NOMO-1 treated with DMSO at 0.1 percent for 48 hours (cell line): ENCODE measurements around the gene DIRAS1.

ENCODE experiments used
- DNase-seq: peaks from one replicate; lab custom pipeline; 2025; ENCODE audit not compliant: unreplicated experiment; lab: John Stamatoyannopoulos, UW

The DIRAS1 gene

DNA sequence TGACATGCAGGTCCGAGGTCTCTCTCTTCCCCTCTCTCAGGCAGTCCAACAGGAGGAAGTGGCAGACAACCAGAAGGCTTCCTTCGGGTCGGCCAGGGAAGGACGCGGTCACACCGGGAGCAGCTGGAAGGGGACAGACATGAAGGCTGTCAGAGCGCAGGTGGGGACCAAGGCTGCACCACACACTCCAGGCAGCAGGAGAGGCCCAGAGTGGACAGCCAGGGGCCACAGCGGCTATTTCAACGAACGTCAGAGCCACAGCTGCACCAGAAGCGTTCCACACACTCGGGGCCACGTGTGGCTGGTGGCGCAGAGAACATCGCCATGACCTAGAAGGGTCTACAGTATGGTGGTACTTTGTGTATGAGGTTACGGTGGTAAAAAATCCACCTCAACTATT is 34.6 kb upstream of the DIRAS1 start:
- DNase-seq: no peak

DNA sequence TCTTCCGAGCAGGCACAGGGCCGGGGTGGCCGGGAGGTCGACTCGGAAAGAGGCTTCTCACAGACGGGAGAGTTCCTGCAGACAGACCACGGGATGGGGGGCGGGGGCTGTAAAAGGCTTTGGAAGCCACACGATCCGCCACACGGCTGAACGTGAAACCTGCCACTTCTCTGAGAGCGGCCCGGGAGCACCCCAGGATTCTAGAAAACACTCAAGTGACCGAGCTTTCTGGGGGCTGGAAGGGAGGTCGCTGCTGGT is 34.2 kb upstream of the DIRAS1 start:
- DNase-seq: no peak

DNA sequence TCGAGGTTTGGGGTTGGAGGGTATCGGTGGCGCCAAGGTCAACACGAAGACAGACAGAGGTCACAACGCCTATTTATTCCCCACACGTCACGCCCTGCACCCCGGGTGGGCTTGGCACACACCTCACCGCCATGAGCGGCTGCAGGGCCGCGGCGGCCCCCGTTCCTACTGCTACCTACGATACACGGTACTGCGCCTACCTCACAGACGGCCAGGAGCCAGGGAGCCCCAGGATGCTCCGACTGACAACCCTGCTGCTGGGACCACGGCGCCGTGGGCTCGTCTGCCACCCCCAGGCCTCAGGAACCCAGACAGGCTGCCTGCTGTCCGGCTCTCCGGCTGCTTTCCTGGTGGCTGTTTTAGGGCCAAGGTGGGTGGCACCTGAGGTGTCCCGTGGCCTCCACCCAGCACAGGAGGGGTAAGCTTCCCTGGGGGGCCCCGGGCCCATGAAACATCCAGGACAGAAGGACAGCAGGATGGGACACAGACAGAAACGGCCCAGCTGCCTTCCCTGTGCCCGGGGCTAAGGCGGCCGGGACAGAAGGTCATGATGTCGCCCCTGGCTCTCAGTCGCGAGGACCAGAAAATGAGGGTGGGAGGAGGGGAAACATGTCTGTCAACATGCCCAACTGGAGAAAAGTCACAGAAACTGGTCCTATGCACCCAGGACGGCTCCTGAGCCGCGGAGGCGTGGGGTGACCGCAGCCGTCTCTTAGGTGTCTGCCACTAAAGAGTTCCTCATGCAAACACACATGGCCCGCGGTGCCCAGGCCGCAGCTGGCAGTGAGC is 33.7 kb upstream of the DIRAS1 start:
- DNase-seq: no peak

DNA sequence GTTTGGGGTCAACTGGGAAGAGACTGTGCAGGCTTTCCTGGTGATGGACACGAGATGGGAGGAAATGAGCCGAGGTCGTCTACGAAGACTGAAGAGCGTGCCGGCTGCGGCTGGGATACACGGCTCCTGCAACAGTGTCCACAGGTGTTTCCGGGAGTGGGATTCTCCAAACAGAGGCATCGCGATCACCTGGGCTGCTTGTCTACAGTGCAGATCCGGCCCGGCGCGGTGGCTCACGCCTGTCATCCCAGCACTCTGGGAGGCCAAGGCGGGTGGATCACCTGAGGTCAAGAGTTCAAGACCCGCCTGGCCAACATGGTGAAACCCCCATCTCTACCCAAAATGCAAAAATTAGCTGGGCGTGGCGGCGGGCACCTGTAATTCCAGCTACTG is 30.3 kb upstream of the DIRAS1 start:
- no peak for DNase-seq

DNA sequence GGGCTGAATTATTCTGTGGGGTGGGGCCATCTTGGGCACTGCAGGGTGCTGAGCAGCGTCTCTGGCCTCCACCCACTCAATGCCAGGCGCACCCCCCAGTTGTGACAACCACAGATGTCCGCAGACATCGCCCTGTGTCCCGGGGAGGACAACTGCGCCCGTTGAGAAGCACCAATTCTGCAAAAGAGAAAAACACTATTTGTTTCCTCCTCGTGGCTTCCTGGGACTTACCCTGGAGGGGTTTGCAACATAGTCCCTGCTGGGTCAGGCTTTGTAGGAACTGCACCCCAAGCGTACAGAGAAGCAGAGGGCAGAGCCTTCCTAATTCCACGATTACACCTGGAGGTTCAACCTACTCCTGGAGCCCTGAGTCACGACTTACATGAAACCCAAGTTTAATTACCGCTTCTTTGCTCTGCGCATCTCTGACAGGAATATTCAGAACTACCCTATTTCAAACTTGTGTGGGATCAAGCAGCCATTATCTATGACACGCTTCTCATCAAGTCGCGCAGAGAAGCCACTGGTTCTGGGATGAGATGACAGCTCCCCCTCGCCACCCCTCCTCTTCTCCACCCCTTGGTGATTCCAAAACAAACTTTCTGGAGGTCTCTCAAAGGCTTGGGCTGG is 29.8 kb upstream of the DIRAS1 start:
- DNase-seq: no peak

DNA sequence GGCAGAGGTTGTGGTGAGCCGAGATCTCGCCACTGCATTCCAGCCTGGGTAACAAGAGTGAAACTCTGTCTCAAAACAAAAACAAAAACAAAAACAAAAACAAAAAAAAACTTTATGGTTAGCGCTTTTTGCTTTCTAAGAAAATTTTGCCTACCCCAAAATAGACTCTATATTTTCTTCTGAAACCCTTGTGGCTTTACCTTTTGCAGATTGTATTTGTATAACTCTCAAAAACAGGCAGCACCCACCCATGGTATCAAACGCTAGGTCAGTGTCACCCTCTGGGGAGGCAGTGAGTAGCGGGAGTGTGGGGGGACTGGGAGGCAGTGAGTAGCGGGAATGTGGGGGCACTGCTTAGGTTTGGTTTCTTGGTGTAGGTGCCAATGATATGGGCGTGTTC is 26.2 kb upstream of the DIRAS1 start:
- DNase-seq: no peak

DNA sequence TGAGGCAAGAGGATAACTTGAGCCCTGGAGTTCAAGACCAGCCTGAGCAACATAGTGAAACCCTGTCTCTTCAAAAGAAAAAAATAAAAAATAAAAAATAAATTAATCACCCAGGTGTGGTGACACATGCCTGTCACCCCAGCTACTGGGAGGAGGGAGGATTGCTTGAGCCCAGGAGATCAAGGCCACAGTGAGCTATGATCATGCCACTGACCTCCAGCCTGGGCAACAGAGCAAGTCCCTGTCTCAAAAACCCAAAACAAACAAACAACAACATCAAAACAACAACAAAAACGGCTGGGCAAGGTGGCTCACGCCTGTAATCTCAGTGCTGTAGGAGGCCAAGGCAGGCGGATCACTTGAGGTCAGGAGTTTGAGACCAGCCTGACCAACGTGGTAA is 22.9 kb upstream of the DIRAS1 start:
- DNase-seq: no peak

DNA sequence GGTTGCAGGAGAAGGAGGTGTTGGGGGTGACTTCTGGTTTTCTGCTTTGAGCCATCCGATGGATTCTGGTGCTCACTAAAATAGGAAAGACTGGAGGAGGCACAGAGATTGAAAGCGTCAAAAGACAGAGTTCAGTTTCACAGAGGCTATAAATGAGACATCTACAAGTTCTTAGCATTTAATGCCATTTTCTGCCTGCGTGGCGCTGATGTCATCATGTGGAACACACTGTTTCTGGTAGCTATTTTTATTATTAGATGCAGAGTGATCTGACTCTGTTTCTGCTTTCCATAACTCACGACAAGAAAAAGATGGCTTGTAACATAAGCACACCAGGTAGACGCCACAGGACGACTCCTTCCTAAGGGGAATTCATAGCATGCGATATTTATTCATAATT is 21.9 kb upstream of the DIRAS1 start:
- DNase-seq: no peak

DNA sequence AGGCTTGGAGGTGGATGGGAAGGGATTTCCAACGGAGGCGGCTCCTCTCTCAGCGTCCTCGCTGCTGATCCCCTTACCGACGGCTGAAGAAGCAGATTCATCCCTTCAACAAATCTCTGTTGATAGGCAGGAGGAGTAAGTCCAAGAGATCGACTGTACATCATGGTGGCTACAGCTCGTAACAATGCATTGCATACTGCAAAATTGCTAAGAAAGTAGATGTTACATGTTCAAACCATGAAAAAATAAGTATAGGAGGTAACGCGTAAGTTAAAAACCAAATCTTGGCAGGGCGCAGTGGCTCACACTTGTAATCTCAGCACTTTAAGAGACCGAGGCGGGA is 19.1 kb upstream of the DIRAS1 start:
- DNase-seq: no peak

DNA sequence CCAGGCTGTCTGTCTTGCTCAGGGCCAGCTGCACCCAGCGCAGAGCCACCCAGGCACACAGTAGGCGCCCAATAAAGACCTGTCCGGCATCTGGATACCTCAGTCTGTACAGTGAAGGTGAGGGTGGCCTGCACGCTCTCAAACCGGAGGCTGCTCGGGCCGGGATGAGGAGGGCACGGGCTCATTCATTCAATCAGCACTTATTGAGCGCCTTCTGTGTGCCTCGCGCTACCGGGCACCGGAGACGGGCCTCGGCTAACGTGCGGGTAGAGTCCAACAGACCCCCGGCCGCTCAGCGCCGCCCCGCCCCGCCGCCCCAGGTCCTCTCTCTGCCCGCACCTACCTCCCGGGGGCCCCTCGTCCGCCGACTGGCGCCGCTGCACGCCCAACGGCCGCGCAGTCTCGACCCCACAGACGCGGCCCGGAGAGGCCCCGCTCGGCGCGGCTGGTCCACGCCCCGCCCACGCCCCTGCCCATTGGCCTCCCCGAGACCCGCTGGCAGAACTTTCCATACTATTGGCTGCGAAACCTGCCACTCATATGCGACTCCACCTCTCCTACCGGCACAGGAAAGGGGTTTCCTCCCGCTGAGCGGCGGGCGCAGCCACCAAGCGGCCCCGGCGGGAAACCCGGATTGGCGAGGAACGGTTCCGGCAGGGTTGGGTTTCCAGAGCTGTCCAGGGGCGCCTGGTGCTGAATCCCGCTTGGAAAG is 18.6 kb upstream of the DIRAS1 start, which contains the start of gene SLC39A3:
SLC39A3 (minus strand) TSS at position 416 of the 712 bp plus-strand sequence. CDS start 2,760 bp downstream, outside the sequence.
- peak; percentile 93 for DNase-seq

DNA sequence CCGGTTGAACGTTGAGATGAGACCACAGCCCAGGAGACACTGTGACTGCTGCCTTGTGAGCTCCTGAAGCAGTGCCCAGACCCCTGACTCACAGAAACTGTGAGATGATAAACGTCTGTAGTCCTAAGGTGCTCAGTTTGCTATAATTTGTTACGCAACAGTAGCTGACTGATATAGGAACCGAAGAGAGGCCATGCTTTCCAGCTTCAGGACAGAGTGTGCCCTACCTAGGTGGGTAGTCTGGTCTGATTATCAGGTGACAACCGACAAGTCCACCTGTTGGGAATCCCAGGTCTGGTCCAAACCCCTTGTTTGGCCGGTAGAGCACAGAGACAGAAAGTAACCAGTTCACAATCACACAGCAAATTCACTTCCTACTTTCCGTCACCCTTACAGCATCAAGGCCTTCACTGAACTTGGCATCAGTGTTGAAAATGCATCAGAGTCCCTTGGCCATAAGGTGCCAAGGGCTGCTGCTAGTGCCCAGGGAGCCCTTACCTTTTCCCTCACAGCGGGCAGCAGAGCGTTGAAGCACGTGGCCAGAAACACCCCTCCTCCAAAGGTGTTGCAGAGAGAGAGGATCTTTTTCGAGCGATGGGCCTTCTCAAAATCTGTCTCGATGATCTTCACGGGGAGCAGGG is 15.5 kb upstream of the DIRAS1 start:
- DNase-seq: no peak

DNA sequence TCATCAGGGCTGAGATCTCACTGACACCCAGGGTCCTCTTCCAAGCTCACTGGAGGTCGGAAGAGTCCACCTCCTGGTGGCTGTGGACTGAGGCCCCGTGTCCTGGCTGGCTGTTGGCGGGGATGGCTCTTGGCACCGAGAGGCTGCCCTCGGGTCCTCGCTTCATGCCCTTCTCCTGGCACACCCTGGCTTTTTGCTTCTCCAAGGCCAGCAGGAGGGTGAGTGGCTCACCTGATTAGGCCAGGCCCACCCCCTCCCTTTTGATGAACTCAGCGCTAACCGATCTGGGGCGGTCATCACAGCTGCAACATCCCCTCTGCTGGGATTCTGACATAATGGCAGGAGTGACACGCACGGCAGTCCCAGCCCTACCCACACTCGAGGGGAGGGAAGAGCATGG is 14.2 kb upstream of the DIRAS1 start:
- no peak for DNase-seq

DNA sequence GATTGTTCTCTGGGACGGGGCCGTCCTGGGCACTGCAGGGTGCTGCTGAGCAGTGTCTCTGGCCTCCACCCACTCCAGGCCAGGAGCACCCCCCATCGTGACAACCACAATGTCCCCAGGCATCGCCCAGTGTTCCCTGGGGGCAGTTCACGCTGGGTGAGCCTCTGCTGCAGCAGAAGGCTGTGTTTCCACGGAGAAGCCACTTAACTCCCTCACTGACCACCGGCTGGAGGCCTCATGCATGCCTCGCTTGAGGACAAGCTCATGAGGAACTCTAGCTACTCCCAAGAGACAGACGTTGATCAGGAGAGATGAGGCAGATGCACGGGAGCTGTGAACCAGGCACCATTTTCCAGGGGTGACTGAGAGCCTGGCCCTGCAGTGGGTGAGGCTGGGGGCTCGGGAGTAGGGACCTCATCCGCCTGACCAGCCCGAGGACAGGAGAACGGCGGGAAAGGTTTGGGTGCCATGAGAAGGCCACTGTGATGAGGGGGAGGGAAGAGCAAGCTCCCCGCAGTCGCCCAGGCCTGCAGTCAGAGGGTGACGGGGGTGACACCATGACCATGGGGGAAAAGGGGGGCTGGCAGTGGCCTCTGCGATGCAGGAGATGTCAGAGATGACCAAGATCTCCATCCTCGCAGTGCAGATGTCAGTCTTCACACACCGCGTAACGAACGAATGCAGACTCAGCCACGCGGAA is 13.6 kb upstream of the DIRAS1 start:
- DNase-seq: no peak

DNA sequence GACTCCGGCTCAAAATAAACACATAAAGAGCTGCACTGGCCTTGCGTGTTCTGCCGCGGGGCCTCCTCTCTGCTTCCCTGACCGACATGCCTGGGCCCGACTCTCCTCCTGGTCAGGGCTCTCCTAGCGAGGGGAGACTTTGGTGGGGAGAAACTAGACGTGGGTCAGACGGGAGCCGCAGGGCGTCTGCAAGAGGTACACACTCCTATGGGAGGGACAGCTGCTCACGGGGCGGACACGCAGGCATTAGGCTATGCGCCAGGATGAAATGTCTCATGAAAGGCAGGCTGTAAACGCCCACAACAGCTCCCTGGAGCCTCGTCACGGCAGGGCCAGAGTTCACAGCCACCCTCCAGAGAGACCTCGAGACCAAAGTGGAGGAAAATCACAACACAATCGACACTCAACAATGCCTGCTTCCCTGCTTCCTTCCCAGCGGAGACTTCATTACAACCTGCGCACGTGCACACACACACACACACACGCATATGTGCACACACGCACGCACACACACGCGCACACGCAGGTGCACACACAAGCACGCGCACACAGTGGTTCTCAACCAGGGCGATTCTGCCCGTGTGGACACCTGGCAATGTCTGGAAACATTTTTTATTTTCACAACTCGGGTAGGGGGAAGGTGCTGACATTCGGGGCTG is 12.9 kb upstream of the DIRAS1 start:
- DNase-seq: no peak

DNA sequence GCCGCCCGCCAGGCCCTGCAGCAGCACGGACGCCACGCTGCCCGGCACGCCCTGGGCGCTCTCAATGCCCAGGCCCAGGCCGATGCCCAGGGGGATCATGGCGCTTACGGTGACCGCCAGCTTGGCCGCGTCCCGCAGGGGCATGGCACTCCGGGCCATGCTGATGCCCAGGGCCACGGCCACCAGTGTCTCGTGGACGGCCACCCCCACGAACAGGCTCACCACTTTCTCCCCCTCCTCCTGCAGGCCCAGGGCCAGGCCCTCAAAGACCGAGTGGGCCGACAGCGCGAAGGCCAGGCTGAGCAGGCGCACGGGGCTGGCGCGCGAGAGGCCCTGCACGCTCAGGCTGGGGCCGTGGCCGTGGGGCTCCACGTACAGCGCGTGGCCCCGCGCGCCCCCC is 11.7 kb upstream of the DIRAS1 start:
- no peak for DNase-seq

DNA sequence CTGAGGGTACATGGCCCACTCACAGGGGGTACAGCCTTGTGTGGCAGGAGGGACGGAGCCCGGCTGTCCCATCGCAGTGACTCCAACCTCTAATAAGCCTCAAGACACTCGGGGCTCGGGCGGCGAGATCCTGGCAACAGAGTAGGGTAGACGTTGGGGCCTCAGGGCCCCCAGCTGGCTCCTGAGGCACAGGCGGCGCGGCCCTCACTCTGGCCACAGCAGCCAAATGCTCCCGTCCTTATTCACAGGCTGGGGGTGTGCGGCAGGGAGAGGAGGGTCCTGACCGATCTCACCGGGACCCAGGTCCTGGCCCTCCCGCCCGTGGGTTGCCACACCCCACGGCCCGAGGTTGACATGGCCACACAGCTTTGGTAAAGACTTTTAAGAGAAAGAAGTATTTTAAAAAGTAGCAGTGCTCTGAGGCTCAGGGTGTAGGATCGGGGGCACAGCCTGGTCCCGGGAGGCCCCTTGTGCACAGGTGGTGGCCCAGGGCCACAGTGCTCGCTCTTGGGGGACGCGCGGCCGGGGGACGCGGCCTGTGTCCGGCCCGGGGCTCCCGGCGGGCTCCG is 11.1 kb upstream of the DIRAS1 start:
- no peak for DNase-seq

DNA sequence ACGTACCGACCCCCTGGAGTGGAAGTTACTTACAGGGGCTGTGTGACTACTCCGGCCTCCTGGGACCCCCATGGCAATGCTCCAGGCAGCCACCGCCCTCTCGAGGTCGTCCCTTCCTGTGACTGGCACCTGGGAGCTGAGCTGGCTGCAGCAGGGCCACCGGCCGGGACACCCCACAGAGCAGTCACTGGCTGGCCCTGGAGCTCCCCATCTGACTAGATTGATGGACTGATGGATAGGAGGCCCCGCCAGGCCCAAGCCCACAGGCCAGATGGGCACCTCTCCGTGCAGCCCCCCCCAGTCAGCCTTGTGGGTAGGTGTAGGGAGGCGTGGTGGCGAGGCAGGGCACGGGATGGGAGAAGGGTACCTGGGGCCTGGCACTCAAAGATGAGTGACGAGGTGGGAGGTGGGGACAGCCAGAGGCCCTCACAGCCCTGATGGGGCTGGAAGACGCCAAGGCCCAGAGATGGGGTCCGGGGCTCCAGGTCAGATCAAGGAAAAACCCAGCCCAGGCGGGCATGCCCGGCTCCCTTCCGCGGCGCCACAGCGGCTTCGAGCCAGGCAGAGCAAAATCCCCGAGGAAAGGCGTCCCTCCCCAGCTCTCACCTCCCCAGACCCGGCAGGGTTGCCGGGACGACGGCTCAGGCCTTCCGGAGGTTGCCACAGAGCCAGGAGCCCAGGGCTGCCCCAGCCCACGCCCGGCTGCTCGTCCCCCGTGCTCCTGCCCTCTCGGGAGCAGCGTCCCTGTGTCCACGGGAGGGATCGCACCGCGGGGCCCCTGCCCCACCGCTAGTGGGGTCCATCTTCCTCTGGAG is 10.2 kb upstream of the DIRAS1 start:
- no peak for DNase-seq

DNA sequence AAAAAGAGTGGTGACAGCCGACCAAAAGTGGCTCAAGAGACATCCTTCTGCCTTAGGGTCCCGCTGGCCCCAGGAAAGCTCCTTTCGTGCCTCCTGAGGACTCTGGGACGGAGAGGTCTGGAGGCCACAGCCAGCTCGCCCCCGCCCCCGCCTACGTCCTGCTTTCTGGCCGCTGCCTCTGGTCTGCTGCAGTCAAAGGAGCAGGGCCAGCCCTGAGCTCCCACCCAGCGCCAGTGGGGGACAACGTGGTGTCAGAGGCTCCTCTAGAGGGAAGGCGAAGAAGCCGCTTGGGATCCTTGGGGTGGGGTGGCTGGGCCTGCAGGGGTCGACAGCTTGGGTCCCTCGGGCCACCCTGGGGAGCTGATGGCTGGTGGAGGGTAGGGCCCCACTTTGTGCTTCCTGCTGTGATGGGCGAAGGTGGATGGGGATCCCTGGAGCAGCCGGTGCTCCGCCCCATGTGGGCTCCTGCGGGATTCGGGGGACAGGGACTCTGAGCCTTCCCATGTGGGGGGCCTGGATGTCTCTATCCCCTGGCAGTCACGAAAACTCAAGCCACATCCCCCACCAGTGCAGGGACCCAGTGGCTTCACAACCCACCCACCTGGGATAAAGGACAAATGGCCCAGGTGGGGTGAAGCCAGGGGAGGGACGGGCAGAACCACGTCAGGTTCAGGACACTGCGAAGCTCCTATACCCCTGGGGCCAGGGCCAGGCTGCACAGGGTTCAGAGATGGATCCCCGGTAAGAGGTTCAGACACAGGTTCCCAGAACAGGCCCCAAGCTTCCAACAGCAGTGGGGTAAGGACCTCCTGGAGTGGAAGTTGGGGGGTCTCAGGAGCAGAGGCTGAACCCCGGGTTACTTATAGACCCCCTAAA is 9.0 kb upstream of the DIRAS1 start:
- no peak for DNase-seq
